HG03520 (cell line): ENCODE results near the gene CHRNA5.
"Not testable (repeated sequence)": the region's sequence is repeated elsewhere in the genome, so short reads cannot be mapped to it uniquely, and the experiment has no call there.

Experiments
- ATAC-seq: cut with Tn5 transposase; IDR thresholded peaks from one replicate; pipeline ENCODE4 v1.9.1; 2021; ENCODE audit warnings: mild to moderate bottlenecking, moderate library complexity; ENCODE audit not compliant: unreplicated experiment

Gene CHRNA5

GRCh38 chr15:78564743-78565096 is 600 bp upstream of the CHRNA5 start:
- ATAC-seq, result no peak

- ATAC-seq, result no peak
These were observed 843 bp downstream of the CHRNA5 start for GRCh38 chr15:78565951-78566774.

- ATAC-seq, result no peak
These were observed 2.2 kb downstream of the CHRNA5 start for GRCh38 chr15:78567531-78567930.

- no peak for ATAC-seq
These were observed 5.4 kb downstream of the CHRNA5 start for GRCh38 chr15:78570710-78571109.

- no peak for ATAC-seq
These were observed 6.1 kb downstream of the CHRNA5 start for GRCh38 chr15:78571382-78571781.

- no peak for ATAC-seq
These were observed 8.1 kb downstream of the CHRNA5 start for GRCh38 chr15:78573416-78573815.

GRCh38 chr15:78574944-78575343 is 9.6 kb downstream of the CHRNA5 start:
- no peak for ATAC-seq

GRCh38 chr15:78597583-78597982 is 32.3 kb downstream of the CHRNA5 start:
- no peak for ATAC-seq

GRCh38 chr15:78598348-78598747 is 33.0 kb downstream of the CHRNA5 start:
- ATAC-seq, result no peak

- ATAC-seq, result no peak
These were observed 33.9 kb downstream of the CHRNA5 start for GRCh38 chr15:78599189-78599588.

GRCh38 chr15:78603467-78603866 is 38.1 kb downstream of the CHRNA5 start:
- ATAC-seq, result no peak

- no peak for ATAC-seq
These were observed 39.1 kb downstream of the CHRNA5 start for GRCh38 chr15:78604420-78604819.

- no peak for ATAC-seq
These were observed 39.9 kb downstream of the CHRNA5 start for GRCh38 chr15:78605201-78605600.

- ATAC-seq, result no peak
These were observed 40.4 kb downstream of the CHRNA5 start for GRCh38 chr15:78605680-78606079.

- ATAC-seq, result not testable (repeated sequence)
These were observed 44.2 kb downstream of the CHRNA5 start for GRCh38 chr15:78609551-78609950.

GRCh38 chr15:78614021-78614420 is 48.7 kb downstream of the CHRNA5 start:
- ATAC-seq, result no peak

- ATAC-seq, result no peak
These were observed 49.9 kb downstream of the CHRNA5 start for GRCh38 chr15:78615151-78615589.

- ATAC-seq, result no peak
These were observed 51.2 kb downstream of the CHRNA5 start for GRCh38 chr15:78616506-78616905.

- no peak for ATAC-seq
These were observed 51.8 kb downstream of the CHRNA5 start for GRCh38 chr15:78617076-78617475.

- ATAC-seq, result no peak
These were observed 52.2 kb downstream of the CHRNA5 start for GRCh38 chr15:78617516-78617915.

GRCh38 chr15:78618064-78618463 is 52.7 kb downstream of the CHRNA5 start:
- no peak for ATAC-seq

GRCh38 chr15:78618490-78618934 is 53.2 kb downstream of the CHRNA5 start:
- ATAC-seq, result no peak
